ENCODE results near the gene SGO1. TPM values are rescaled to one million over a fixed set of nuclear protein-coding genes. Genes with fewer than 3 reads are reported as not detected.

The SGO1 gene
- total RNA-seq, 1 experiment from 2014 or later, result 31.7 TPM

DNA sequence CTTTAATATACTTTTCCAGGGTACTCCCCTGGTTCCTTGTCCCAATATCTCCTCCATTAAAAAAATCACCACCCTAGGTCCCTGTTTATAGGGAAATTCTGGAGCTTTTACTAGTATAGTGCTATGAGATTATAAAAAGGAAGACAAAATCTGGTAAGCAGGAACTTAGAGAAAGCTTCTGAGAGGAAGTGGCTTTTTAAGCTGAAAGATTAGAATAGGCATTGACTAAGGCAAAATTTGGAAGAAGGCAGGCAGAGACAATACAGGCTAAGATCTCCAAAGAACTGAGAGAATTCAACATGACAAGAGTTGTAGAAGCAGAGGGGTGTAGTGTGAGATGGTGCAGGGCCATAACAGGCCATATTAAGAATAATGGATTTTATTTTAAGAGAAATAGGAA lies 25.8 kb downstream of the SGO1 start:
- Histone ChIP-seq H3K4me3 (ENCODE audit: low read depth, low read length, poor library complexity, severe bottlenecking) (no peak overlapping the region), H3K9me3 (ENCODE audit: low read depth, low read length, poor library complexity, severe bottlenecking) (no peaks in the 10 kb centered on the region), H3K4me1 (ENCODE audit: insufficient read depth, low read length, poor library complexity, severe bottlenecking) (peaks cover 47% of the 10 kb centered on the region), H3K27ac (ENCODE audit: low read depth, low read length, poor library complexity, severe bottlenecking) (peak overlapping the region; percentile 62), H3K27me3 (replicated peaks; ENCODE audit: insufficient read depth, low read depth, low read length, poor library complexity) (no peaks in the 10 kb centered on the region), H3K36me3 (ENCODE audit: insufficient read depth, low read length, poor library complexity, severe bottlenecking) (peaks cover 7% of the 10 kb centered on the region)
- peak; percentile 33 for DNase-seq (ENCODE audit: low spot score)
- TF ChIP-seq, protein P1, sequence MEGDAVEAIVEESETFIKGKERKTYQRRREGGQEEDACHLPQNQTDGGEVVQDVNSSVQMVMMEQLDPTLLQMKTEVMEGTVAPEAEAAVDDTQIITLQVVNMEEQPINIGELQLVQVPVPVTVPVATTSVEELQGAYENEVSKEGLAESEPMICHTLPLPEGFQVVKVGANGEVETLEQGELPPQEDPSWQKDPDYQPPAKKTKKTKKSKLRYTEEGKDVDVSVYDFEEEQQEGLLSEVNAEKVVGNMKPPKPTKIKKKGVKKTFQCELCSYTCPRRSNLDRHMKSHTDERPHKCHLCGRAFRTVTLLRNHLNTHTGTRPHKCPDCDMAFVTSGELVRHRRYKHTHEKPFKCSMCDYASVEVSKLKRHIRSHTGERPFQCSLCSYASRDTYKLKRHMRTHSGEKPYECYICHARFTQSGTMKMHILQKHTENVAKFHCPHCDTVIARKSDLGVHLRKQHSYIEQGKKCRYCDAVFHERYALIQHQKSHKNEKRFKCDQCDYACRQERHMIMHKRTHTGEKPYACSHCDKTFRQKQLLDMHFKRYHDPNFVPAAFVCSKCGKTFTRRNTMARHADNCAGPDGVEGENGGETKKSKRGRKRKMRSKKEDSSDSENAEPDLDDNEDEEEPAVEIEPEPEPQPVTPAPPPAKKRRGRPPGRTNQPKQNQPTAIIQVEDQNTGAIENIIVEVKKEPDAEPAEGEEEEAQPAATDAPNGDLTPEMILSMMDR (conservative IDR thresholded peaks at IDR 0.05; ENCODE audit: low read depth, low read length), result no peak
- TF ChIP-seq EZH2 (IDR thresholded peaks at IDR 0.05; ENCODE audit: borderline replicate concordance, low read depth, low read length, poor library complexity, severe bottlenecking), result no peak
- POLR2A ChIA-PET (ENCODE audit: low non-redundant PET), result no interaction called here
- no TSS peak for BruUV-seq (replicated peaks)
- intact Hi-C loops (cut with micrococcal nuclease; ENCODE audit: unreplicated experiment), result no loop called here
- CTCF ChIA-PET, result no interaction called here

DNA sequence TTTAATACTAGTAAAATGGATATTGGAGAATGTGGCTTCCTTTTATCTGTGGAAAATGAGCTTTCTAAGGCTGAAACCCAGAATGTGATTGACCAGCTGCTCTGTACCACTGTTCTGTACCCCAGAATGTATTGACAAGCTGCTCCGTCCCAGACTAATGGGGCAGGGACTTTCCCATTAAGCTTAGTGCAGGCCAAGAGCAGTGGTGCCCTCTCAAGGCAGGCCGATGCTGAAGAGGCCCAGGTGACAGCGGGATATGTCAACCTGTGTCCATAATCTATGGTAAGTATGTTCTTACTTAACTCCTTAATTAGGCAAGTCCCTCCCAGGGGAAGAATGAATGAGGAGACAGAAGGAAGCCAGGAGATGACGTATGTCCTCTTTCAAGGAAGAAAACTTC lies 31.1 kb downstream of the SGO1 start:
- Histone ChIP-seq H3K9me3 (ENCODE audit: low read depth, low read length, poor library complexity, severe bottlenecking) (no peaks in the 10 kb centered on the region), H3K27me3 (replicated peaks; ENCODE audit: insufficient read depth, low read depth, low read length, poor library complexity) (no peaks in the 10 kb centered on the region), H3K4me1 (ENCODE audit: insufficient read depth, low read length, poor library complexity, severe bottlenecking) (peaks cover 7% of the 10 kb centered on the region), H3K4me3 (ENCODE audit: low read depth, low read length, poor library complexity, severe bottlenecking) (no peak overlapping the region), H3K27ac (ENCODE audit: low read depth, low read length, poor library complexity, severe bottlenecking) (no peak overlapping the region), H3K36me3 (ENCODE audit: insufficient read depth, low read length, poor library complexity, severe bottlenecking) (peaks cover 3% of the 10 kb centered on the region)
- no TSS peak for BruUV-seq (replicated peaks)
- TF ChIP-seq, protein P1 (conservative IDR thresholded peaks at IDR 0.05; ENCODE audit: low read depth, low read length), result no peak
- no peak for TF ChIP-seq EZH2 (IDR thresholded peaks at IDR 0.05; ENCODE audit: borderline replicate concordance, low read depth, low read length, poor library complexity, severe bottlenecking)
- CTCF ChIA-PET, result no interaction called here
- intact Hi-C loops (cut with micrococcal nuclease; ENCODE audit: unreplicated experiment), result no loop called here
- no peak for DNase-seq (ENCODE audit: low spot score)
- POLR2A ChIA-PET (ENCODE audit: low non-redundant PET), result no interaction called here

DNA sequence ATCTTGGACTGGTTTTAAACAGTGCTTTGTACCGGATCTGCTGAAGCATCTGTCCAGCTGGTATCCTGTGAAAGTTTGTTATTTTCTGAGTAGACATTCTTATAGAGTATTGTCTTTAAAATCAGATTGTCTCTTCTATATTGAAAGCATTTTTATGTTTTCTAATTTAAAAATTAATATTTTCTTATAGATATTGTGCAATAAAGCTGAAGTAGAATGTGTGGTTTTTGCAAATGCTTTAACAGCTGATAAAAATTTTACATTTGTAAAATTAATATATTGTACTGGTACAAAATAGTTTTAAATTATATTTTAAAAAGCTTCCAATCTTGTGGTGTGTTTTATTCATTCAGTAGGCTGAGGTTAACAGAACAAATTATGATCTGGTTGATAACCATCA lies 31.9 kb downstream of the SGO1 start:
- no peaks in the 10 kb centered on the region for H3K36me3 ChIP-seq (ENCODE audit: insufficient read depth, low read length, poor library complexity, severe bottlenecking)
- TF ChIP-seq, protein P1 (conservative IDR thresholded peaks at IDR 0.05; ENCODE audit: low read depth, low read length), result no peak
- no peak for TF ChIP-seq EZH2 (IDR thresholded peaks at IDR 0.05; ENCODE audit: borderline replicate concordance, low read depth, low read length, poor library complexity, severe bottlenecking)
- no peak overlapping the region for H3K4me3 ChIP-seq (ENCODE audit: low read depth, low read length, poor library complexity, severe bottlenecking)
- no peak for DNase-seq (ENCODE audit: low spot score)
- no peaks in the 10 kb centered on the region for H3K27me3 ChIP-seq (replicated peaks; ENCODE audit: insufficient read depth, low read depth, low read length, poor library complexity)
- no TSS peak for BruUV-seq (replicated peaks)
- H3K27ac ChIP-seq (ENCODE audit: low read depth, low read length, poor library complexity, severe bottlenecking), result no peak overlapping the region
- no peaks in the 10 kb centered on the region for H3K4me1 ChIP-seq (ENCODE audit: insufficient read depth, low read length, poor library complexity, severe bottlenecking)
- intact Hi-C loops (cut with micrococcal nuclease; ENCODE audit: unreplicated experiment), result no loop called here
- CTCF ChIA-PET, result no interaction called here
- POLR2A ChIA-PET (ENCODE audit: low non-redundant PET), result no interaction called here
- no peaks in the 10 kb centered on the region for H3K9me3 ChIP-seq (ENCODE audit: low read depth, low read length, poor library complexity, severe bottlenecking)

Measured in A673 (cell line).